Mammary epithelial cell (primary cell): ENCODE data around the gene ADCK1.

Source experiments
- EZH2 ChIP-seq: IDR thresholded peaks from 2 replicates; pipeline ENCODE4 v1.6.1; 2012; ENCODE audit warnings: low read length, inconsistent platforms, borderline replicate concordance
- TF ChIP-seq, protein P1 (sequence below), 2 donors: IDR thresholded peaks in 1 of 2; conservative IDR thresholded peaks in 1 of 2; 2 replicates each; pipeline ENCODE4 v1.5.1; 2011 to 2012; ENCODE audit warnings: inconsistent platforms in 2 of 2, low read length in 2 of 2, mild to moderate bottlenecking in 2 of 2, control low read depth in 1 of 2, low read depth in 1 of 2; ENCODE audit not compliant: insufficient read depth in 1 of 2; ENCODE audit errors: extremely low read depth in 1 of 2

DNA sequence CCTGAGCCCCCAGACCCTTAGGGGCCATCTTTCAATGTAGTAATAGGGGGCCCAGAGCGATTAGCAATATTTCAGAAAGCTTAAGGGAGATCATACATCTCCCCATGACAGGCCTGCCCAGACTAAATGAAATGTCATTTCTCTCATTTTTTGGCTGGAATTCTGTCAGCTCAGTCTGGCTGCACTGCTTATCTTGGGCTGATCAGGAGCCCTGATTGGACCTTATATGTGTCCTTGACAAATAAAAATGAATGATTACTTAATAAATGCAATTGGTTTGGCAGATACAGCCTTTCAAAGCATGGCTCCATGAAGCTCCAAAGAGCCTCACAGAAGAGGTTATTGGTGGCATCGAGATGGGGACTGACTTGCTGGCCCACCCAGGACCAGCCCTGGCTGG lies 121.9 kb downstream of the ADCK1 start:
- TF ChIP-seq, protein P1, sequence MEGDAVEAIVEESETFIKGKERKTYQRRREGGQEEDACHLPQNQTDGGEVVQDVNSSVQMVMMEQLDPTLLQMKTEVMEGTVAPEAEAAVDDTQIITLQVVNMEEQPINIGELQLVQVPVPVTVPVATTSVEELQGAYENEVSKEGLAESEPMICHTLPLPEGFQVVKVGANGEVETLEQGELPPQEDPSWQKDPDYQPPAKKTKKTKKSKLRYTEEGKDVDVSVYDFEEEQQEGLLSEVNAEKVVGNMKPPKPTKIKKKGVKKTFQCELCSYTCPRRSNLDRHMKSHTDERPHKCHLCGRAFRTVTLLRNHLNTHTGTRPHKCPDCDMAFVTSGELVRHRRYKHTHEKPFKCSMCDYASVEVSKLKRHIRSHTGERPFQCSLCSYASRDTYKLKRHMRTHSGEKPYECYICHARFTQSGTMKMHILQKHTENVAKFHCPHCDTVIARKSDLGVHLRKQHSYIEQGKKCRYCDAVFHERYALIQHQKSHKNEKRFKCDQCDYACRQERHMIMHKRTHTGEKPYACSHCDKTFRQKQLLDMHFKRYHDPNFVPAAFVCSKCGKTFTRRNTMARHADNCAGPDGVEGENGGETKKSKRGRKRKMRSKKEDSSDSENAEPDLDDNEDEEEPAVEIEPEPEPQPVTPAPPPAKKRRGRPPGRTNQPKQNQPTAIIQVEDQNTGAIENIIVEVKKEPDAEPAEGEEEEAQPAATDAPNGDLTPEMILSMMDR (conservative IDR thresholded peaks at IDR 0.05 in 1 of 2, IDR thresholded peaks at IDR 0.05 in 1 of 2; ENCODE audit: extremely low read depth in 1 of 2, insufficient read depth in 1 of 2, low read depth in 1 of 2, low read length in 2 of 2) = no peak
- TF ChIP-seq EZH2 = no peak
